Neural cell (in vitro differentiated cells): ENCODE results near the gene WDR5. TPM values are rescaled to one million over a fixed set of nuclear protein-coding genes. Genes with fewer than 3 reads are reported as not detected.

Experiments
- H2AFZ ChIP-seq: fragments of 200-600, 300-800 bp; sonication (generic), shearing (Covaris generic); 2 replicates; pipeline ENCODE4 v1.6.0; 2014; ENCODE audit warnings: low read depth, mild to moderate bottlenecking, antibody characterized with exemption, low read length, moderate library complexity
- H3F3A ChIP-seq: fragments of 200-600 bp; shearing (Covaris generic); 2 replicates; pipeline ENCODE4 v1.6.1; 2016; ENCODE audit warnings: mild to moderate bottlenecking, moderate library complexity, mixed read lengths, antibody characterized with exemption, low read length; ENCODE audit not compliant: insufficient read depth, poor library complexity, severe bottlenecking
- H3K27ac ChIP-seq: fragments of 200-600, 300-800 bp; sonication (generic), shearing (Covaris generic); 2 replicates; pipeline ENCODE4 v1.5.1; 2014; ENCODE audit warnings: mild to moderate bottlenecking, low read length, moderate library complexity
- H3K27me3 ChIP-seq: fragments of 300-800, 200-600 bp; sonication (generic), shearing (Covaris generic); 2 replicates; pipeline ENCODE4 v1.6.0; 2014; ENCODE audit warnings: mild to moderate bottlenecking, low read depth, low read length, moderate library complexity; ENCODE audit not compliant: insufficient read depth
- H3K36me3 ChIP-seq: fragments of 300-800, 200-600 bp; sonication (generic), shearing (Covaris generic); 2 replicates; pipeline ENCODE4 v1.5.1; 2014; ENCODE audit warnings: mild to moderate bottlenecking, antibody characterized with exemption, low read length, moderate library complexity; ENCODE audit not compliant: insufficient read depth
- H3K4me2 ChIP-seq: fragments of 300-800, 200-600 bp; sonication (generic), shearing (Covaris generic); 2 replicates; pipeline ENCODE4 v1.6.0; 2014; ENCODE audit warnings: mild to moderate bottlenecking, low read length
- H3K4me3 ChIP-seq: fragments of 300-800, 200-600 bp; sonication (generic), shearing (Covaris generic); 2 replicates; pipeline ENCODE4 v1.5.1; 2014; ENCODE audit warnings: mild to moderate bottlenecking, low read length, moderate library complexity
- H3K79me2 ChIP-seq: fragments of 200-600 bp; shearing (Covaris generic); replicated peaks from 2 replicates; pipeline ENCODE4 v1.6.0; 2014; ENCODE audit warnings: mild to moderate bottlenecking, low read length, moderate library complexity; ENCODE audit not compliant: insufficient read depth
- H3K9ac ChIP-seq: fragments of 300-800, 200-600 bp; sonication (generic), shearing (Covaris generic); 2 replicates; pipeline ENCODE4 v1.6.1; 2016; ENCODE audit warnings: mild to moderate bottlenecking, low read length, mixed read lengths
- H3K9me2 ChIP-seq: fragments of 200-600 bp; shearing (Covaris generic); 2 replicates; pipeline ENCODE4 v1.6.1; 2016; ENCODE audit warnings: mild to moderate bottlenecking, low read length, mixed read lengths; ENCODE audit not compliant: insufficient read depth
- H3K9me3 ChIP-seq: fragments of 200-600, 300-800 bp; sonication (generic), shearing (Covaris generic); 2 replicates; pipeline ENCODE4 v1.6.1; 2016; ENCODE audit warnings: mild to moderate bottlenecking, mixed run types, low read length, moderate library complexity, mixed read lengths
- H4K20me1 ChIP-seq: fragments of 200-600 bp; shearing (Covaris generic); 2 replicates; pipeline ENCODE4 v1.6.1; 2016; ENCODE audit warnings: mild to moderate bottlenecking, mixed run types; ENCODE audit not compliant: insufficient read depth
- CTCF ChIP-seq: fragments of 450-650 bp; IDR thresholded peaks from 2 replicates; pipeline ENCODE4 v1.5.1; 2014; ENCODE audit warnings: antibody characterized with exemption, mild to moderate bottlenecking, moderate library complexity; ENCODE audit not compliant: poor library complexity, severe bottlenecking
- EP300 ChIP-seq: fragments of 450-650 bp; conservative IDR thresholded peaks from 2 replicates; pipeline ENCODE4 v1.6.1; 2014; ENCODE audit warnings: antibody characterized with exemption, mild to moderate bottlenecking, moderate library complexity; ENCODE audit not compliant: poor library complexity, severe bottlenecking
- EZH2 ChIP-seq: fragments of 200-600, 300-800 bp; shearing (Covaris generic), sonication (generic); IDR thresholded peaks from 2 replicates; pipeline ENCODE4 v1.6.1; 2014; ENCODE audit warnings: antibody characterized with exemption, low read length, borderline replicate concordance, mild to moderate bottlenecking; ENCODE audit not compliant: insufficient read depth, poor library complexity, severe bottlenecking
- MXI1 ChIP-seq: fragments of 450-650 bp; conservative IDR thresholded peaks from 2 replicates; pipeline ENCODE4 v1.6.1; 2014; ENCODE audit warnings: antibody characterized with exemption, mild to moderate bottlenecking; ENCODE audit not compliant: poor library complexity, severe bottlenecking
- POLR2AphosphoS5 ChIP-seq: IDR thresholded peaks from 2 replicates; pipeline ENCODE4 v1.6.1; 2012
- RAD21 ChIP-seq: fragments of 450-650 bp; conservative IDR thresholded peaks from 2 replicates; pipeline ENCODE4 v1.6.1; 2014; ENCODE audit warnings: antibody characterized with exemption, mild to moderate bottlenecking, moderate library complexity
- REST ChIP-seq: IDR thresholded peaks from 2 replicates; pipeline ENCODE4 v1.6.1; 2012; ENCODE audit warnings: borderline replicate concordance
- SMC3 ChIP-seq: fragments of 450-650 bp; conservative IDR thresholded peaks from 2 replicates; pipeline ENCODE4 v1.6.1; 2014; ENCODE audit warnings: antibody characterized with exemption, mild to moderate bottlenecking, moderate library complexity; ENCODE audit not compliant: poor library complexity
- TAF1 ChIP-seq: IDR thresholded peaks from 2 replicates; pipeline ENCODE4 v1.6.1; 2012; ENCODE audit warnings: low read depth
- polyA plus RNA-seq: library from polyadenylated mRNA; depleted of rRNA; stranded (reverse); fragments of >200 nt; gene quantifications from 2 replicates; pipeline ENCODE4 v1.2.3, GENCODE V29; 2014

The WDR5 gene
- polyA plus RNA-seq, 1 donor from 2014 or later: 40.2 TPM

- Histone ChIP-seq H3F3A (no peaks in the 10 kb centered on the region), H3K4me2 (no peak overlapping the region), H4K20me1 (no peaks in the 10 kb centered on the region), H3K27me3 (no peaks in the 10 kb centered on the region), H3K27ac (no peak overlapping the region), H2AFZ (no peak overlapping the region), H3K9me3 (no peaks in the 10 kb centered on the region), H3K79me2 (peaks cover 37% of the 10 kb centered on the region), H3K9ac (no peak overlapping the region), H3K36me3 (no peaks in the 10 kb centered on the region), H3K9me2 (no peaks in the 10 kb centered on the region), H3K4me3 (peak overlapping the region; percentile 97)
- TF ChIP-seq EP300 (no peak), POLR2AphosphoS5 (no peak), CTCF (no peak), REST (no peak), RAD21 (no peak), MXI1 (no peak), EZH2 (no peak), SMC3 (no peak), TAF1 (no peak)
Observed at GRCh38 chr9:134139081-134139480, 3.2 kb downstream of the WDR5 start.

GRCh38 chr9:134141906-134142305 is 6.0 kb downstream of the WDR5 start:
- no peak for TF ChIP-seq RAD21
- no peak for TF ChIP-seq EP300
- TF ChIP-seq REST: no peak
- no peaks in the 10 kb centered on the region for H3K36me3 ChIP-seq
- no peak overlapping the region for H2AFZ ChIP-seq
- no peak overlapping the region for H3K27ac ChIP-seq
- no peaks in the 10 kb centered on the region for H3K9me2 ChIP-seq
- no peaks in the 10 kb centered on the region for H3K9me3 ChIP-seq
- H3K4me2 ChIP-seq: no peak overlapping the region
- no peaks in the 10 kb centered on the region for H3K27me3 ChIP-seq
- no peak overlapping the region for H3K9ac ChIP-seq
- H3K79me2 ChIP-seq: peaks cover 31% of the 10 kb centered on the region
- no peaks in the 10 kb centered on the region for H4K20me1 ChIP-seq
- H3F3A ChIP-seq: no peaks in the 10 kb centered on the region
- no peak overlapping the region for H3K4me3 ChIP-seq
